ENCODE data around the gene SPI1. TPM values are rescaled to one million over a fixed set of nuclear protein-coding genes. Genes with fewer than 3 reads are reported as not detected.

The SPI1 gene
- total RNA-seq, 1 donor from 2014 or later, result not detected

DNA sequence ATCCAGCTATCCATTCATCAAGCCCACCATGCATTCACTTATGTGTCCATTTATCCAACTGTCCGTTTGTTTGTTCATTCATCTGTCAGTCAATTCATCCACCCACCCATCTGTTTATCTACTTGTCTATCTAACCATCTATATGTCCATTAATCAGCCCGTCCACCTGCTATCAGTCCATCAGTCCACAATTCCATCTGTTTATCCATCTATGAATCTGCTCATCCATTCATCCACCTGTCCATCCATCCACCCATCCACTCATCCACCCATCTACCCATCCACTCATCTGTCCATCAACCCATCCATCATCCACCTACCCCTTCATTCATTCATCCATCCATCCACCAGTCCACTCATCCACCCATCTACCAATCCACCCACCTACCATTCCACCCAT lies 970 bp upstream of the SPI1 start:
- H3K9me3 Mint-ChIP-seq (ENCODE audit: low read depth), result no peaks in the 10 kb centered on the region
- no peaks in the 10 kb centered on the region for H3K4me1 Mint-ChIP-seq (ENCODE audit: low read depth)
- no peaks in the 10 kb centered on the region for H3K36me3 Mint-ChIP-seq (ENCODE audit: insufficient read depth)
- TF ChIP-seq, protein P1, sequence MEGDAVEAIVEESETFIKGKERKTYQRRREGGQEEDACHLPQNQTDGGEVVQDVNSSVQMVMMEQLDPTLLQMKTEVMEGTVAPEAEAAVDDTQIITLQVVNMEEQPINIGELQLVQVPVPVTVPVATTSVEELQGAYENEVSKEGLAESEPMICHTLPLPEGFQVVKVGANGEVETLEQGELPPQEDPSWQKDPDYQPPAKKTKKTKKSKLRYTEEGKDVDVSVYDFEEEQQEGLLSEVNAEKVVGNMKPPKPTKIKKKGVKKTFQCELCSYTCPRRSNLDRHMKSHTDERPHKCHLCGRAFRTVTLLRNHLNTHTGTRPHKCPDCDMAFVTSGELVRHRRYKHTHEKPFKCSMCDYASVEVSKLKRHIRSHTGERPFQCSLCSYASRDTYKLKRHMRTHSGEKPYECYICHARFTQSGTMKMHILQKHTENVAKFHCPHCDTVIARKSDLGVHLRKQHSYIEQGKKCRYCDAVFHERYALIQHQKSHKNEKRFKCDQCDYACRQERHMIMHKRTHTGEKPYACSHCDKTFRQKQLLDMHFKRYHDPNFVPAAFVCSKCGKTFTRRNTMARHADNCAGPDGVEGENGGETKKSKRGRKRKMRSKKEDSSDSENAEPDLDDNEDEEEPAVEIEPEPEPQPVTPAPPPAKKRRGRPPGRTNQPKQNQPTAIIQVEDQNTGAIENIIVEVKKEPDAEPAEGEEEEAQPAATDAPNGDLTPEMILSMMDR (IDR thresholded peaks at IDR 0.05; ENCODE audit: unreplicated experiment), result no peak
- H3K4me3 Mint-ChIP-seq (ENCODE audit: low read depth), result no peak overlapping the region
- peaks cover 6% of the 10 kb centered on the region for H3K27me3 Mint-ChIP-seq
- DNase-seq (ENCODE audit: low spot score, unreplicated experiment), result no peak
- H3K27ac Mint-ChIP-seq, result no peak overlapping the region

DNA sequence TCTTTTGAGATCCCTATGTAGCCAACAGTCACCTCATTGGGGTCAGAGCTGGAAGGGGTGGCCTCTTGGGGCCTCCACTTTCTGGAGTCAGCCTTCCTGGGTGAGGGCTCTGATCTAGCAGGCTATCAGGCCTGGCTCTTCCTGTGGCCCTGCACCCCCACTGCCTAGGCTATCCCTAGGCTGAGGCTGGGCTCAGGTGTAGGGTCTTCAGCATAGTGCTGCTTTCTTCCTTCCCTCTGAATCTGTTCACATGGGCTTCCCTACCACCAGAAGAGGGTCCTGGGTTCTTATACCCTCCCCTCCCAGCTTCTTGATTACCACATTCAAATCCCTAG lies 456 bp upstream of the SPI1 start:
- peaks cover 6% of the 10 kb centered on the region for H3K27me3 Mint-ChIP-seq

DNA sequence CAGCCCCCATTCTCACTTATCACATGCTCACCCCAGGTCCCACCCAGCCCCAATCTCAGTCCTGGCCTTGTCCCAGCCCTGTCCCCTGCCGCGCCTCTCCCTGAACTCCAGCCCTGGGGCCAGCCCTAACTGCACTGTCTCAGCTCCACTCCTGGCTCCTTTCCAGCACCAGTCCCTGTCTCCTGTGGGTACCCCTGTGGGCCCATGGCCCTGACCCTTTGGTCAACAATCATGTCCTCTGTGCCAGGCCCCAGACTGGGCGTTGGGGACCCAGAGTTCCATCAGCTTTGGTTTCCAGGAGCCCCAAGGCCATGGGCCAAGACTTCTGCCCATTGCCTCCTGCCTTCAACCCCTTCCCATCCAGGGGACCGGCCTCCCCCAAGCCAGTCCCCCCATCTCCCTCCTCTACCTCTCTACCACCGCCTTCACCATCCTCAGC lies 757 bp downstream of the SPI1 start:
- Mint-ChIP-seq H3K36me3 (ENCODE audit: insufficient read depth) (no peaks in the 10 kb centered on the region), H3K27me3 (peaks cover 2% of the 10 kb centered on the region), H3K4me3 (ENCODE audit: low read depth) (no peak overlapping the region), H3K27ac (no peak overlapping the region), H3K4me1 (ENCODE audit: low read depth) (no peaks in the 10 kb centered on the region), H3K9me3 (ENCODE audit: low read depth) (no peaks in the 10 kb centered on the region)
- no peak for DNase-seq (ENCODE audit: low spot score, unreplicated experiment)
- TF ChIP-seq, protein P1 (IDR thresholded peaks at IDR 0.05; ENCODE audit: unreplicated experiment), result no peak

More for the DNA sequence above, 456 bp upstream of the SPI1 start:
- Mint-ChIP-seq H3K9me3 (ENCODE audit: low read depth) (no peaks in the 10 kb centered on the region), H3K36me3 (ENCODE audit: insufficient read depth) (no peaks in the 10 kb centered on the region), H3K4me1 (ENCODE audit: low read depth) (no peaks in the 10 kb centered on the region), H3K27ac (no peak overlapping the region), H3K4me3 (ENCODE audit: low read depth) (no peak overlapping the region)
- TF ChIP-seq, protein P1 (IDR thresholded peaks at IDR 0.05; ENCODE audit: unreplicated experiment), result no peak
- no peak for DNase-seq (ENCODE audit: low spot score, unreplicated experiment)

DNA sequence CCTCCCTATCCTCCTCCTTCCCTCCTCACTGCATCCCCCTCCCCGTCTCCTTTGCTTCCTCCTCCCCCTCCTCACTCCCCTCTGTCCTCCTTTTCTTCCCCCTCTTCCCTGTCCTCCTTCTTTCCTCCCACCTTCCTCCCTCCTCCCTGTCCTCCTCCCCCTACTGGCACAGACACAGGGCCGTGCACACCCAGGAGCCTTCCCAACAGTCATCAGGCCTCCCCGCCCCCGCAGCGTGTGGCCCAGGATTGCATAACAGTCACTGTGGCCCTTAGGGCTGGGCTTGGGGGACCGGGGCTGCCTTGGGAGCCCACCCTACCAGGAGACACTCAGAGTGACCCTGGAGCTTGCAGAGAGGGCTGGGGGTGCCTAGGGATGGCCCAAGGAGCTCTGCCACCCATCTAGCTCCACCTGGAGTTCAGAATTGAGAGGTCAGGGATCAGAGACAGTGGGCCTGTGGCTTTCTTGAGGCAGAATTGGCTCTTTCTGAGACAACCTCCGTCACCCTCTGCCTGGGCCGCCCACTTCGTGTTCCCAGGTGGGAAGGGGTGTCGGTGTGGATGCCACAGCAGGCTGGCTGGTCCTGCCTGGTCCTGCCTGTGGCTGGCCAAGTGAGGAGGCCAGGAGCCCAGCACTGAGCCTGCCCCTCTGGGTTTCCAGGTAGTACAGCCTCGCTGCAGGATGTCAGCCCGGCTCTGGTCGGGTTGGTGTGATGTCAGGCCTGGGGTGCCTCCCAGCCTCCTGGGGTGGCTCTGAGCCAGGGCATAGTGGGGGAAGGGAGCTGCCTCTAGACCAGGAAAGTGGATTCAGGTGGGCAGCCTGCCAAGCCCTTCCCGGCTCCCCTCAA lies 1.6 kb downstream of the SPI1 start:
- Mint-ChIP-seq H3K9me3 (ENCODE audit: low read depth) (no peaks in the 10 kb centered on the region), H3K27me3 (no peaks in the 10 kb centered on the region), H3K4me1 (ENCODE audit: low read depth) (no peaks in the 10 kb centered on the region), H3K4me3 (ENCODE audit: low read depth) (no peak overlapping the region), H3K36me3 (ENCODE audit: insufficient read depth) (no peaks in the 10 kb centered on the region), H3K27ac (no peak overlapping the region)
- no peak for DNase-seq (ENCODE audit: low spot score, unreplicated experiment)
- TF ChIP-seq, protein P1 (IDR thresholded peaks at IDR 0.05; ENCODE audit: unreplicated experiment), result no peak

DNA sequence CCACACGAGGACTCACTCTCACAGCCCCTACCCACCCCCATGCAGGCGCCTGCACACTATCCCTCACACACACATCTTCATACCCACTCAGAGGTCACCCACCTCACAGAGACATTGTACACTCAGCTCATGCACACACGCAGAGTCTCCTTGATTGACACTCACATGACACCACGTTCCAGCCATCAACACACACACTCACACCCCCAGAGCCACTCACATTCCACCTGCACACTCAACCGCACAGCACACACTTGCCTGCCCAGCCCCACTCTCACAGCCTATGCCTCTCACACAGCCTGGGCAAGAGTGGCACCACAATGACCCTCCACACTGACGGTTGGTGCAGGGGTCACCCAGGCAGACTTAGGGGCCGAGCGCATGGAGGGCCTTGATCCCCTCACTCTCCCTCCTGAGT lies 2.2 kb downstream of the SPI1 start:
- Mint-ChIP-seq H3K27ac (no peak overlapping the region), H3K36me3 (ENCODE audit: insufficient read depth) (no peaks in the 10 kb centered on the region), H3K9me3 (ENCODE audit: low read depth) (no peaks in the 10 kb centered on the region), H3K4me1 (ENCODE audit: low read depth) (no peaks in the 10 kb centered on the region), H3K27me3 (no peaks in the 10 kb centered on the region), H3K4me3 (ENCODE audit: low read depth) (no peak overlapping the region)
- DNase-seq (ENCODE audit: low spot score, unreplicated experiment), result no peak
- TF ChIP-seq, protein P1 (IDR thresholded peaks at IDR 0.05; ENCODE audit: unreplicated experiment), result no peak
